ENCODE results near the gene PGGHG.
"Not testable (repeated sequence)": the region's sequence is repeated elsewhere in the genome, so short reads cannot be mapped to it uniquely, and the experiment has no call there.

Gene PGGHG

GRCh38 chr11:297051-297585 lies 8.2 kb downstream of the PGGHG start:
- Mint-ChIP-seq H3K4me3 (no peak overlapping the region), H3K27me3 (no peaks in the 10 kb centered on the region), H3K9me3 (no peaks in the 10 kb centered on the region), H3K27ac (peak overlapping the region; percentile 28), H3K36me3 (peaks cover 17% of the 10 kb centered on the region), H3K4me1 (peaks cover 4% of the 10 kb centered on the region)
- no peak for ATAC-seq

GRCh38 chr11:297586-298405 lies 8.9 kb downstream of the PGGHG start:
- Mint-ChIP-seq H3K27ac (peak overlapping the region; percentile 28), H3K4me3 (peak overlapping the region; percentile 12), H3K9me3 (no peaks in the 10 kb centered on the region), H3K36me3 (peaks cover 17% of the 10 kb centered on the region), H3K27me3 (no peaks in the 10 kb centered on the region), H3K4me1 (peaks cover 8% of the 10 kb centered on the region)
- peak; percentile 42 for ATAC-seq

GRCh38 chr11:298406-299065 lies 9.6 kb downstream of the PGGHG start:
- Mint-ChIP-seq H3K36me3 (peaks cover 17% of the 10 kb centered on the region), H3K9me3 (no peaks in the 10 kb centered on the region), H3K27me3 (no peaks in the 10 kb centered on the region), H3K4me1 (peaks cover 16% of the 10 kb centered on the region), H3K27ac (no peak overlapping the region), H3K4me3 (no peak overlapping the region)
- no peak for ATAC-seq

- Mint-ChIP-seq H3K4me3 (no peak within 1 kb of the TSS), H3K27me3 (no peaks in the 10 kb centered on the region), H3K9me3 (no peaks in the 10 kb centered on the region), H3K4me1 (peaks cover 19% of the 10 kb centered on the region), H3K27ac (no peak within 1 kb of the TSS), H3K36me3 (peaks cover 9% of the 10 kb centered on the region)
- no peak for ATAC-seq
These were observed 10.4 kb downstream of the PGGHG start, which contains the start of gene IFITM5 for GRCh38 chr11:299081-299891. Gene IFITM5, minus strand, starts transcription at chr11:299526. Its CDS starts 36 bp downstream, at chr11:299490.

- ATAC-seq, result no peak
- Mint-ChIP-seq H3K27ac (no peak overlapping the region), H3K27me3 (no peaks in the 10 kb centered on the region), H3K4me1 (peaks cover 19% of the 10 kb centered on the region), H3K36me3 (peaks cover under 1% of the 10 kb centered on the region), H3K9me3 (no peaks in the 10 kb centered on the region), H3K4me3 (no peak overlapping the region)
These were observed 11.2 kb downstream of the PGGHG start for GRCh38 chr11:299951-300735.

- peak; percentile 48 for ATAC-seq
- no peak overlapping the region for H3K27ac Mint-ChIP-seq
These were observed 14.4 kb downstream of the PGGHG start for GRCh38 chr11:303363-303762.

GRCh38 chr11:304061-304506 lies 15.2 kb downstream of the PGGHG start:
- H3K27me3 Mint-ChIP-seq, result no peaks in the 10 kb centered on the region
- no peak for ATAC-seq
- H3K4me1 Mint-ChIP-seq, result peaks cover 28% of the 10 kb centered on the region
- no peak overlapping the region for H3K27ac Mint-ChIP-seq
- no peaks in the 10 kb centered on the region for H3K36me3 Mint-ChIP-seq
- no peak overlapping the region for H3K4me3 Mint-ChIP-seq
- no peaks in the 10 kb centered on the region for H3K9me3 Mint-ChIP-seq

More at GRCh38 chr11:303363-303762, 14.4 kb downstream of the PGGHG start:
- H3K4me3 Mint-ChIP-seq, result no peak overlapping the region
- no peaks in the 10 kb centered on the region for H3K27me3 Mint-ChIP-seq
- H3K4me1 Mint-ChIP-seq, result peaks cover 21% of the 10 kb centered on the region
- H3K9me3 Mint-ChIP-seq, result no peaks in the 10 kb centered on the region
- H3K36me3 Mint-ChIP-seq, result no peaks in the 10 kb centered on the region

GRCh38 chr11:304915-305843 lies 16.3 kb downstream of the PGGHG start:
- H3K4me1 Mint-ChIP-seq, result peaks cover 37% of the 10 kb centered on the region

GRCh38 chr11:305844-306211 lies 16.9 kb downstream of the PGGHG start:
- Mint-ChIP-seq H3K36me3 (no peaks in the 10 kb centered on the region), H3K4me3 (no peak overlapping the region), H3K27ac (no peak overlapping the region), H3K4me1 (peaks cover 37% of the 10 kb centered on the region), H3K27me3 (no peaks in the 10 kb centered on the region), H3K9me3 (no peaks in the 10 kb centered on the region)
- ATAC-seq, result no peak

More at GRCh38 chr11:304915-305843, 16.3 kb downstream of the PGGHG start:
- no peak for ATAC-seq
- no peak overlapping the region for H3K27ac Mint-ChIP-seq
- H3K27me3 Mint-ChIP-seq, result no peaks in the 10 kb centered on the region
- H3K4me3 Mint-ChIP-seq, result no peak overlapping the region
- no peaks in the 10 kb centered on the region for H3K36me3 Mint-ChIP-seq
- no peaks in the 10 kb centered on the region for H3K9me3 Mint-ChIP-seq

GRCh38 chr11:306645-307371 lies 17.9 kb downstream of the PGGHG start:
- Mint-ChIP-seq H3K36me3 (no peaks in the 10 kb centered on the region), H3K4me1 (peaks cover 40% of the 10 kb centered on the region), H3K4me3 (peak overlapping the region; percentile 26), H3K27me3 (no peaks in the 10 kb centered on the region), H3K9me3 (no peaks in the 10 kb centered on the region), H3K27ac (peak overlapping the region; percentile 99)
- ATAC-seq, result no peak

GRCh38 chr11:307766-308708 lies 19.1 kb downstream of the PGGHG start, which contains the start of gene IFITM2:
Gene IFITM2, plus strand, starts transcription at chr11:307816. Its CDS starts 377 bp downstream, at chr11:308193.
- not testable (repeated sequence) for H3K9me3 Mint-ChIP-seq

More at GRCh38 chr11:307766-308708, 19.1 kb downstream of the PGGHG start, which contains the start of gene IFITM2:
- not testable (repeated sequence) for H3K36me3 Mint-ChIP-seq, H3K27me3 Mint-ChIP-seq
- ATAC-seq, result peak; percentile 64
- Mint-ChIP-seq H3K4me1 (peaks cover 43% of the 10 kb centered on the region), H3K4me3 (peak within 1 kb of the TSS; percentile 95), H3K27ac (peak within 1 kb of the TSS; percentile 99)
